K562 (cell line): ENCODE data around the gene SNRPD2. TPM values are rescaled to one million over a fixed set of nuclear protein-coding genes. Genes with fewer than 3 reads are reported as not detected.
A peak's percentile ranks its signal among the peaks of the same experiment; 100 is the strongest.

ENCODE experiments used
- CREB1 ChIP-seq, 2 experiments: sonication (generic) in 1 of 2; formaldehyde crosslinking in 1 of 2; IDR thresholded peaks; 2 replicates each; pipeline versions ENCODE4 v1.6.1 to v1.8.0; 2012 to 2022; ENCODE audit warnings: inconsistent platforms in 1 of 2, mild to moderate bottlenecking in 1 of 2, missing genetic modification reagents in 1 of 2, moderate library complexity in 1 of 2
- CREM ChIP-seq: IDR thresholded peaks from 2 replicates; pipeline ENCODE4 v1.6.1; 2014; ENCODE audit warnings: antibody characterized with exemption, low read depth
- FOXA3 ChIP-seq, 2 experiments: fragments of 450-650 bp in 1 of 2; sonication (generic) in 1 of 2; formaldehyde crosslinking; IDR thresholded peaks in 1 of 2; conservative IDR thresholded peaks in 1 of 2; 2 replicates each; pipeline versions ENCODE4 v1.4.0 to v1.8.0; 2020 to 2022; ENCODE audit warnings: mild to moderate bottlenecking in 2 of 2, missing genetic modification reagents in 1 of 2
- HMBOX1 ChIP-seq: sonication (generic); IDR thresholded peaks from 2 replicates; pipeline ENCODE4 v1.6.1; 2016
- MAX ChIP-seq: sonication (generic); formaldehyde crosslinking; IDR thresholded peaks from 2 replicates; pipeline ENCODE4 v1.9.0; 2022; ENCODE audit warnings: mild to moderate bottlenecking, missing genetic modification reagents
- MEIS2 ChIP-seq: fragments of 450-650 bp; IDR thresholded peaks from 2 replicates; pipeline ENCODE4 v1.6.1; 2014; ENCODE audit warnings: mild to moderate bottlenecking; ENCODE audit not compliant: partially characterized antibody
- PKNOX1 ChIP-seq: fragments of 450-650 bp; IDR thresholded peaks from 2 replicates; pipeline ENCODE4 v1.6.1; 2016
- RBM15 ChIP-seq: fragments of 200-400 bp; formaldehyde crosslinking; IDR thresholded peaks from 2 replicates; pipeline ENCODE4 v1.6.1; 2018; ENCODE audit warnings: mild to moderate bottlenecking, low read length, moderate library complexity; ENCODE audit not compliant: insufficient read depth
- SP1 ChIP-seq: sonication (generic); formaldehyde crosslinking; IDR thresholded peaks from 2 replicates; pipeline ENCODE4 v1.8.1; 2022; ENCODE audit warnings: mild to moderate bottlenecking, missing genetic modification reagents
- XRCC5 ChIP-seq: fragments of 200-400 bp; formaldehyde crosslinking; IDR thresholded peaks from 2 replicates; pipeline ENCODE4 v1.6.1; 2017; ENCODE audit warnings: low read depth, mild to moderate bottlenecking, low read length
- ZBTB17 ChIP-seq: fragments of 450-650 bp; formaldehyde crosslinking; IDR thresholded peaks from 2 replicates; pipeline ENCODE4 v1.4.0; 2020; ENCODE audit warnings: mild to moderate bottlenecking
- ZNF431 ChIP-seq: sonication (generic); formaldehyde crosslinking; IDR thresholded peaks from 2 replicates; pipeline ENCODE4 v1.8.0; 2022; ENCODE audit warnings: mild to moderate bottlenecking, missing genetic modification reagents
- ZNF583 ChIP-seq: fragments of 250-450 bp; sonication (Bioruptor Pico); IDR thresholded peaks from 2 replicates; pipeline ENCODE4 v1.4.0; 2020
- polyA plus RNA-seq, 8 experiments: library from polyadenylated mRNA; depleted of rRNA in 4 of 8; stranded (reverse) in 5 of 8; unstranded in 3 of 8; fragments of >200 nt; fragmentation: Nextera tagmentation in 2 of 8; fragmentation: Illumina TruSeq in 1 of 8; extraction: Ambion mirVana in 2 of 8; extraction: Trizol in 1 of 8; gene quantifications; 2 replicates each; pipeline versions ENCODE4 v1.2.1 to v1.2.3, GENCODE V29; 2011 to 2014; ENCODE audit warnings: inconsistent platforms in 1 of 8, missing spikeins in 1 of 8
- total RNA-seq, 7 experiments: library from RNA; depleted of rRNA in 6 of 7; stranded (reverse); fragments of >200 nt in 6 of 7; fragmentation: Illumina TruSeq in 2 of 7; extraction: Trizol in 2 of 7; gene quantifications; 2 replicates each; pipeline versions ENCODE4 v1.2.1 to v1.2.3, GENCODE V29; 2011 to 2021; ENCODE audit warnings: low replicate concordance in 1 of 7

Gene SNRPD2
- total and polyA plus RNA-seq, 9 of the 15 experiments (the other 6 are each of a cell fraction or from before 2014, with no cell fraction given), result 728 to 4,411 (median 1,029) TPM

GRCh38 chr19:45640849-45641273, 50.9 kb downstream of the SNRPD2 start (continued):
- TF ChIP-seq FOXA3 (CRISPR knock-in tag; conservative IDR thresholded peaks at IDR 0.05 in 1 of 2, IDR thresholded peaks at IDR 0.05 in 1 of 2) (0 out of 4 replicates have a peak, but pooled peaks of 1 of the 2 experiments have one; percentile 30), CREM (0 out of 2 replicates have a peak, but pooled peaks have one; percentile 2), ZNF431 (peak; percentile 76; the same call in 1 of the 2 replicates), ZNF583 (peak; percentile 34; the same call in 1 of the 2 replicates), MAX (CRISPR knock-in tag) (no peak), XRCC5 (0 out of 2 replicates have a peak, but pooled peaks have one; percentile 36), SP1 (CRISPR knock-in tag) (peak; percentile 47; the same call in 1 of the 2 replicates), RBM15 (no peak), ZBTB17 (CRISPR knock-in tag) (0 out of 2 replicates have a peak, but pooled peaks have one; percentile 28), PKNOX1 (peak; percentile 77), HMBOX1 (no peak; the same call in 1 of the 2 replicates), CREB1 (IDR thresholded peaks at IDR 0.05) (no peak), CREB1 (CRISPR knock-in tag; IDR thresholded peaks at IDR 0.05) (peak; percentile 17; the same call in 1 of the 2 replicates), MEIS2 (peak; percentile 12)
